T-cell (primary cell): ENCODE results near the gene STX18. TPM values are rescaled to one million over a fixed set of nuclear protein-coding genes. Genes with fewer than 3 reads are reported as not detected.

ENCODE experiments used
- ATAC-seq, 4 experiments: fragments of 200-7000 bp in 3 of 4; fragments of 150-1000 bp in 1 of 4; cut with Tn5 transposase; replicated peaks in 1 of 4; 1 replicate in 3 of 4; 2 replicates in 1 of 4; pipeline ENCODE4 v1.10.0; 2021; ENCODE audit warnings: moderate library complexity in 3 of 4, mild to moderate bottlenecking in 2 of 4, moderate number of reproducible peaks in 1 of 4
- CTCF ChIA-PET, 2 donors: fragments of 300-600 bp; sonication (Branson Sonifier 250); formaldehyde crosslinking; loops; one replicate each; lab custom pipeline; 2022; ENCODE audit warnings: antibody characterized with exemption in 2 of 2; lab: Charles Lee
- POLR2A ChIA-PET, 2 donors: fragments of 300-600 bp; sonication (Branson Sonifier 250); formaldehyde crosslinking; loops; one replicate each; lab custom pipeline; 2022; ENCODE audit warnings: antibody characterized with exemption in 2 of 2; lab: Charles Lee
- DNase-seq, 35 experiments: peaks; one replicate each; pipeline versions ENCODE4 v3.0.0 to v3.0.0-alpha.2; 2013 to 2023
- H3K27ac ChIP-seq: one replicate; pipeline ENCODE4 v1.5.1; 2013; ENCODE audit warnings: low read length
- H3K27me3 ChIP-seq, 2 experiments: replicated peaks in 1 of 2; 1 replicate in 1 of 2; 2 replicates in 1 of 2; pipeline versions ENCODE4 v1.6.1 to v1.7.0; 2013; ENCODE audit warnings: low read length in 1 of 2, mixed read lengths in 1 of 2; ENCODE audit not compliant: control insufficient read depth in 2 of 2, insufficient read depth in 2 of 2; ENCODE audit errors: extremely low read depth in 1 of 2
- H3K36me3 ChIP-seq, 2 donors: 1 replicate in 1 of 2; 2 replicates in 1 of 2; pipeline versions ENCODE4 v1.6.1 to v1.7.0; 2013; ENCODE audit warnings: low read length in 1 of 2; ENCODE audit not compliant: control insufficient read depth in 2 of 2, insufficient read depth in 1 of 2; ENCODE audit errors: extremely low read depth in 1 of 2
- H3K4me1 ChIP-seq, 2 experiments: 1 replicate in 1 of 2; 2 replicates in 1 of 2; pipeline versions ENCODE4 v1.6.1 to v1.7.0; 2013; ENCODE audit warnings: low read length in 2 of 2, mixed read lengths in 1 of 2; ENCODE audit not compliant: insufficient read depth in 2 of 2, control insufficient read depth in 1 of 2; ENCODE audit errors: extremely low read depth in 1 of 2
- H3K4me3 ChIP-seq, 2 donors: 1 replicate in 1 of 2; 2 replicates in 1 of 2; pipeline versions ENCODE4 v1.5.1 to v1.7.0; 2013; ENCODE audit warnings: mild to moderate bottlenecking in 2 of 2, low read length in 1 of 2, moderate library complexity in 1 of 2; ENCODE audit not compliant: control insufficient read depth in 1 of 2; ENCODE audit errors: extremely low read depth in 1 of 2
- H3K9me3 ChIP-seq: 2 replicates; pipeline ENCODE4 v1.7.0; 2013
- H3K27ac Mint-ChIP-seq, 2 donors: one replicate each; pipeline ENCODE4 v1.8.0; 2020 to 2021; ENCODE audit warnings: mild to moderate bottlenecking in 2 of 2, mixed read lengths in 2 of 2
- H3K27me3 Mint-ChIP-seq, 2 donors: one replicate each; pipeline ENCODE4 v1.8.0; 2021 to 2022; ENCODE audit warnings: mixed read lengths in 2 of 2
- H3K36me3 Mint-ChIP-seq: one replicate; pipeline ENCODE4 v1.8.0; 2021; ENCODE audit warnings: mixed read lengths
- H3K4me1 Mint-ChIP-seq, 3 donors: one replicate each; pipeline ENCODE4 v1.8.0; 2020 to 2022; ENCODE audit warnings: mixed read lengths in 3 of 3, mild to moderate bottlenecking in 1 of 3
- H3K4me3 Mint-ChIP-seq, 3 donors: one replicate each; pipeline ENCODE4 v1.8.0; 2020 to 2022; ENCODE audit warnings: mild to moderate bottlenecking in 3 of 3, mixed read lengths in 3 of 3, moderate library complexity in 3 of 3
- H3K9me3 Mint-ChIP-seq, 3 donors: one replicate each; pipeline ENCODE4 v1.8.0; 2020 to 2022; ENCODE audit warnings: mixed read lengths in 3 of 3
- WGBS: methylation state at CpG from one replicate; pipeline ENCODE4 v1.1.5; 2013; ENCODE audit warnings: missing lambda C conversion rate; ENCODE audit not compliant: insufficient coverage; 5-methylcytosine and 5-hydroxymethylcytosine counted together
- total RNA-seq, 35 experiments: library from RNA in 6 of 35; stranded (reverse) in 6 of 35; fragments of 120-200 nt in 1 of 35; gene quantifications; one replicate each; pipeline versions ENCODE4 v1.2.1 to v1.2.4 and lab custom pipeline; 2013 to 2026

Gene STX18
- total RNA-seq, 5 donors from 2014 or later (not counting 1 experiment from before 2014, with no cell fraction given): 19.7 to 24.2 (median 22.3) TPM

DNA sequence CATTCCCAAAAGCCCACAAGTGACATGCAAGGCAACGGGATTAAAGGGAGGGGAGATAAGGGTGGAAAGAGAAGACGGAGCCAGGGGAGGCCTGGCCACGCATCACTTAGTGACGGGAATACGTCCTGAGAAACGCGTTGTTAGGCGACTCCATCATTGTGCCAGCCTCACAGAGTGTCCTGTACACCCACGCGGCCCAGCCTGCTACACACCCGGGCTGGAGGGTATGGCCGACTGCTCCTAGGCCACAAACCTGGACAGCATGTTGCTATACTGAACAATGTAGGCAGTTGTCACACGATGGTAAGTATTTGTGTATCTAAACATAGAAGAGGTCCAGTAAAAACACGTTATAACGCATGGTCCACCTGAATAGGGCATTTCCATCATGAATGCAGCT lies 131.6 kb downstream of the STX18 start:
- no peaks in the 10 kb centered on the region for H3K4me1 Mint-ChIP-seq
- Histone ChIP-seq H3K4me3 (no peak overlapping the region), H3K27me3 (peaks cover 0 to 3% of the 10 kb centered on the region in 2 experiments), H3K9me3 (no peaks in the 10 kb centered on the region), H3K4me1 (no peaks in the 10 kb centered on the region), H3K36me3 (peaks cover 0 to 7% of the 10 kb centered on the region in 2 donors), H3K27ac (no peak overlapping the region)
- no peaks in the 10 kb centered on the region for H3K27me3 Mint-ChIP-seq
- CTCF ChIA-PET: no interaction called here
- DNase-seq: no peak
- WGBS: 97% methylated on average over 15 of the region's 15 CpGs
- no peaks in the 10 kb centered on the region for H3K9me3 Mint-ChIP-seq
- H3K36me3 Mint-ChIP-seq: peaks cover 5% of the 10 kb centered on the region
- H3K27ac Mint-ChIP-seq: no peak overlapping the region
- POLR2A ChIA-PET: no interaction called here
- ATAC-seq: no peak
- H3K4me3 Mint-ChIP-seq: no peak overlapping the region

DNA sequence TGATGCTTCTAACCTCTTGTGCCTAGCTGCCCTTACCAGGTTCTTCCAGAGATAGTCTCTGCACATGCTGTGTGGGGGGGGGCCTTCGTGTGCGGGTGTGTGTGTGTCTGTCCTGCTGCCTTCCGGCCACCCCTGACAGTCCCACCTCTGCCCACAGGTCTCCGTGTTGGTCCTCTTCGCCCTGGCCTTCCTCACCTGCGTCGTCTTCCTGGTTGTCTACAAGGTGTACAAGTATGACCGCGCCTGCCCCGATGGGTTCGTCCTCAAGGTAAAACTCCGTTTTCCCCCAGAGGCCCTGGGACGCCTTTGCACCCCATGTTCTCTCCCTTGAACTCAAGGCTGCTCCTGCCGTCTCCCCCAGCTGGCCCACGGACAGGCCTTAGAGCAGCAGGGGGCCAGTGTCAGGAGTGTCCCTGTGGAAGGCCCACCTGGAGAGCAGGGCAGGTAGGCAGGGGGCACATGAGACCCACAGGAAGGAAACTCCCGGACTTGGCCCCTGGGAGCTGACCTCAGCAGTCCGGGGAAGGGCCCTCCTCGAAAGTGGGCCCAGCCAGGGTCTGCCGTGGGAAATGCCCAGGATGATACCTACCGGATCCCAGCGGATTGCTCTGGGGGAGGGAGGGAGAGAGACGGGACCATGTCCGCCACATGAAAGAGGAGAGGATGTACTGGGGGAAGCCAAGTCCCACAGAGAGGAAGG lies 132.3 kb downstream of the STX18 start:
- H3K27ac Mint-ChIP-seq: no peak overlapping the region

DNA sequence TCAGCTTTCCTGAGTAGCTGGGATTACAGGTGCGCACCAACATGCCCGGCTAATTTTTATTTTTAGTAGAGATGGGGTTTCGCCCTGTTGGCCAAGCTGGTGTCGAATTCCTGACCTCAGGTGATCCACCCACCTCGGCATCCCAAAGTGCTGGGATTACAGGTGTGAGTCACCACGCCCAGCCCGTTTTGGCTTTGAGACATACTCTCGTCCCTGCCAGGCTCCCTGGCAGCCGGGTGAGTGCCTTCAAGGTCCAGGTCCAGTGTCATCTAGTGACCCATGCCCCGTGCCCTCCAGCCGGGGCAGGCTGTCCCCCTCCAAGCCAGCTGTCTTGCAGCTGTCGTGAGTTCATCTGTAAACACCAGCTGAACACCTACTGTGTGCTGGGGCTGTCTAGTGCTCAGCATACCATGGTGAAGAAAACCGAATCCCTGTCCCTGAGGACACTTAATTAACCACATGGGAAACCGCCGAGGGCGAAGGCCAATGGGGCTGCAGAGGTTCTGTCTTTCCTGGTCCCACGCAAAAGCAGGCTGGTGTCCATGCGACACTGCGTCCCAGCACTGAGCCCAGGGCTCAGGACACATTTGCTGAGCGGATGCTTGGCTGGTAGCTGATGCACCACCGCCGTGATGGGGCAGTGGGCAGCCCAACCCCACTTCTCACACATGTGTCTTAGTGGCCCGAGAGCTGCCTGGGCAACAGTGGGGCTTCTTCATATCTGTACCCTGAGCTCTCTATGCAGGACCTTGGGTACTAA lies 133.1 kb downstream of the STX18 start:
- Histone ChIP-seq H3K4me3 (no peak overlapping the region), H3K4me1 (no peaks in the 10 kb centered on the region), H3K27ac (no peak overlapping the region), H3K9me3 (no peaks in the 10 kb centered on the region), H3K27me3 (peaks cover 0 to 7% of the 10 kb centered on the region in 2 experiments), H3K36me3 (peaks cover 0 to 9% of the 10 kb centered on the region in 2 donors)
- H3K27ac Mint-ChIP-seq: no peak overlapping the region
- H3K36me3 Mint-ChIP-seq: peaks cover 5% of the 10 kb centered on the region
- ATAC-seq (no peak), DNase-seq (no peak)
- H3K9me3 Mint-ChIP-seq: no peaks in the 10 kb centered on the region
- H3K4me1 Mint-ChIP-seq: no peaks in the 10 kb centered on the region
- H3K27me3 Mint-ChIP-seq: no peaks in the 10 kb centered on the region
- no peak overlapping the region for H3K4me3 Mint-ChIP-seq
- WGBS: 85% methylated on average over 19 of the region's 23 CpGs
- ChIA-PET POLR2A (no interaction called here), CTCF (no interaction called here)

More for the DNA sequence above, 132.3 kb downstream of the STX18 start:
- Mint-ChIP-seq H3K36me3 (peaks cover 5% of the 10 kb centered on the region), H3K4me3 (no peak overlapping the region), H3K9me3 (no peaks in the 10 kb centered on the region), H3K4me1 (no peaks in the 10 kb centered on the region), H3K27me3 (no peaks in the 10 kb centered on the region)
- WGBS: 92% methylated on average over 19 of the region's 23 CpGs
- H3K27ac ChIP-seq: no peak overlapping the region
- H3K4me1 ChIP-seq: no peaks in the 10 kb centered on the region
- H3K27me3 ChIP-seq: peaks cover 0 to 3% of the 10 kb centered on the region in 2 experiments
- ChIA-PET CTCF (no interaction called here), POLR2A (no interaction called here)
- no peak overlapping the region for H3K4me3 ChIP-seq
- DNase-seq (no peak), ATAC-seq (no peak)
- peaks cover 0 to 7% of the 10 kb centered on the region in 2 donors for H3K36me3 ChIP-seq
- H3K9me3 ChIP-seq: no peaks in the 10 kb centered on the region

DNA sequence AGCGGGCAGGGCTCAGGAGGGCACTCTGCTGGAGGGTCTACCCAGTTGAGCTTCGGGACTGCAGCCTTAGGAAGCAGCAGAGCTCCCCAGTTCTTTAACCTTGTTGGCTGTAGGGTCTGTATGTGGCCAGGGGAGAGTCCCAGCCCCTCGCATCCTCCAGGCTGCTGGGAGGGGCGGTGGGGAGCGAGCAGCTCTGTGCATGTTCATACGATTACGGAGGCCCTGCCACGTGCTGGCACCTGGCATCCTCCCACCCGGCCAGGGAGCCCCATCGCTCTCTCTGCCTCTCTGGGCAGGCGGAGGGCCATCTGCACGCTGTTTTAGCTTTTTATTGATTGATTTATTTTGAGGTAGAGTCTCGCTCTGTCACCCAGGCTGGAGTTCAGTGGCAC lies 133.7 kb downstream of the STX18 start:
- Histone ChIP-seq H3K4me3 (no peak overlapping the region), H3K4me1 (no peaks in the 10 kb centered on the region), H3K9me3 (no peaks in the 10 kb centered on the region), H3K36me3 (peaks cover 0 to 9% of the 10 kb centered on the region in 2 donors), H3K27me3 (peaks cover 0 to 7% of the 10 kb centered on the region in 2 experiments), H3K27ac (no peak overlapping the region)
- DNase-seq (no peak), ATAC-seq (no peak)
- ChIA-PET CTCF (no interaction called here), POLR2A (no interaction called here)
- Mint-ChIP-seq H3K27ac (no peak overlapping the region), H3K4me1 (no peaks in the 10 kb centered on the region), H3K4me3 (no peak overlapping the region), H3K27me3 (peaks cover 0 to 1% of the 10 kb centered on the region in 2 donors), H3K9me3 (no peaks in the 10 kb centered on the region), H3K36me3 (peaks cover 10% of the 10 kb centered on the region)
- 74% methylated on average over 13 of the region's 13 CpGs for WGBS

DNA sequence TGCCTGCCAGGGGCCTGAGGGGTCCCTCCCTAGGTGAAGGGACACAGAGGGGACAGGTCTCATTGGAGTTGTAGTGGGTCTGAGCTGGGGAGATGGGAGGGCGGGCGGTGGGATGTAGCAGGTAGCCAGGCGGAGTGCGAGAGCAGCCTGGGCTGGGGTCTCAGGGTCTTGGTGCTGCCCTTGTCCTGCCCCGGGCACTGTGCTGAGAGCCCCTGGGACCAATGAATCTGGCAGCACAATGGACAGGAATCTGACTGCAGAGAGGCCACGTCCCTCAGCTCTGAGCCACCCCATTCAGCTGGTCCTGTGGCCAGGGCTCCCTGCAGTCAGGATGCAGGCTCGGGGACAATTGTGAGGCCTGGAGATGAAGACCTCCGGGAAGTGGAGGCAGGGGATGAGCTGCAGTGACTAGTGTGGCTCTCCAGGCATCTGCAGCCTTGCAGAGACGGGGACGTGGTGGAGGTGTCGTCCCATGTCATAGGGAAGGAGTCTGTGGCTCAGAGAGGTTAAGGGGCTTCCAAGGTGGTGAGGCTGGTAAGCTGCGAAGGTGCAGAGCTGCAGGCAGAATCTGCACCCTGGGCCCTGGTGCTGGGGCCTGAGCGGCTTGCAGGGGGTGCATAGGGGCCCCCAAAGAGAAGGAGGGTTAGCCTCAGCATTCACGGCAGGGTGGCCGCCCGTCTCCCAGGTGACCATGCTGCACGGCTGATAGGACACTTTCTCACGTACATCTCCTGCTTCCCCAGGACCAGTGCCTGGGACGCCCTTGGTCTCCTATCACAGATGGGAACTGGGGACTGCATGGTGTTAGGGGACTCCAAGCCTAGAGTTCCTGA lies 134.3 kb downstream of the STX18 start:
- DNase-seq (no peak), ATAC-seq (no peak)
- Mint-ChIP-seq H3K27ac (no peak overlapping the region), H3K4me3 (no peak overlapping the region), H3K4me1 (no peaks in the 10 kb centered on the region), H3K9me3 (no peaks in the 10 kb centered on the region), H3K27me3 (peaks cover 0 to 1% of the 10 kb centered on the region in 2 donors), H3K36me3 (peaks cover 14% of the 10 kb centered on the region)
- Histone ChIP-seq H3K9me3 (no peaks in the 10 kb centered on the region), H3K27me3 (peaks cover 0 to 7% of the 10 kb centered on the region in 2 experiments), H3K4me1 (no peaks in the 10 kb centered on the region), H3K4me3 (no peak overlapping the region), H3K36me3 (peaks cover 0 to 9% of the 10 kb centered on the region in 2 donors), H3K27ac (no peak overlapping the region)
- ChIA-PET POLR2A (no interaction called here), CTCF (no interaction called here)
- 84% methylated on average over 14 of the region's 19 CpGs for WGBS
